Vagina (tissue), 2 donors: Measurements from ENCODE around the gene ABLIM2. TPM values are rescaled to one million over a fixed set of nuclear protein-coding genes. Genes with fewer than 3 reads are reported as not detected.

Experiments used
- DNase-seq, 2 donors: peaks; one replicate each; pipeline ENCODE4 v3.0.0-alpha.2; 2017; ENCODE audit errors: extremely low spot score in 2 of 2
- H3K27ac ChIP-seq: fragments of 200-600 bp; sonication (generic); one replicate; pipeline ENCODE4 v1.5.1; 2019
- H3K27me3 ChIP-seq: fragments of 200-600 bp; sonication (generic); one replicate; pipeline ENCODE4 v1.5.1; 2019
- H3K36me3 ChIP-seq, 2 donors: fragments of 200-600 bp; sonication (generic); one replicate each; pipeline ENCODE4 v1.5.1; 2017 to 2019
- H3K4me1 ChIP-seq: fragments of 200-600 bp; sonication (generic); one replicate; pipeline ENCODE4 v1.5.1; 2019
- H3K4me3 ChIP-seq, 2 donors: fragments of 200-600 bp; sonication (generic); 1 replicate in 1 of 2; 2 replicates in 1 of 2; pipeline ENCODE4 v1.5.1; 2016 to 2019
- H3K9me3 ChIP-seq: fragments of 200-600 bp; sonication (generic); one replicate; pipeline ENCODE4 v1.5.1; 2019
- POLR2A ChIP-seq, 2 donors: fragments of 450-650 bp; IDR thresholded peaks; one replicate each; pipeline ENCODE4 v1.6.1; 2017; ENCODE audit warnings: antibody characterized with exemption in 2 of 2, mild to moderate bottlenecking in 2 of 2, moderate library complexity in 2 of 2
- POLR2AphosphoS5 ChIP-seq, 2 donors: sonication (generic); formaldehyde crosslinking; IDR thresholded peaks; one replicate each; pipeline ENCODE4 v1.9.0; 2017; ENCODE audit warnings: antibody characterized with exemption in 2 of 2, mild to moderate bottlenecking in 2 of 2, low read depth in 1 of 2; ENCODE audit not compliant: insufficient read depth in 1 of 2
- intact Hi-C: fragments of 100-400 bp; cut with DNase I; formaldehyde crosslinking; loops from one replicate; pipeline ENCODE4 v1.15.1; 2023
- total RNA-seq: library from RNA; depleted of rRNA; stranded (reverse); fragments of >200 nt; gene quantifications from one replicate; pipeline ENCODE4 v1.2.3, GENCODE V29; 2016
- TF ChIP-seq, protein P1 (sequence below), 3 experiments: fragments of 450-650 bp in 2 of 3; fragments of 200-600 bp in 1 of 3; sonication (generic) in 1 of 3; IDR thresholded peaks; one replicate each; pipeline ENCODE4 v1.5.1; 2017 to 2019; ENCODE audit warnings: antibody characterized with exemption in 3 of 3, mild to moderate bottlenecking in 2 of 3, moderate library complexity in 2 of 3

The ABLIM2 gene
- total RNA-seq, 1 donor from 2014 or later = 15.5 TPM

GRCh38 chr4:8150152-8151090 lies 8.2 kb downstream of the ABLIM2 start:
- intact Hi-C loops = no loop called here
- no peak overlapping the region for H3K27ac ChIP-seq
- TF ChIP-seq POLR2A (IDR thresholded peaks at IDR 0.05) (no peak), POLR2AphosphoS5 (IDR thresholded peaks at IDR 0.05; ENCODE audit: insufficient read depth in 1 of 2, low read depth in 1 of 2) (no peak)
- TF ChIP-seq, protein P1, sequence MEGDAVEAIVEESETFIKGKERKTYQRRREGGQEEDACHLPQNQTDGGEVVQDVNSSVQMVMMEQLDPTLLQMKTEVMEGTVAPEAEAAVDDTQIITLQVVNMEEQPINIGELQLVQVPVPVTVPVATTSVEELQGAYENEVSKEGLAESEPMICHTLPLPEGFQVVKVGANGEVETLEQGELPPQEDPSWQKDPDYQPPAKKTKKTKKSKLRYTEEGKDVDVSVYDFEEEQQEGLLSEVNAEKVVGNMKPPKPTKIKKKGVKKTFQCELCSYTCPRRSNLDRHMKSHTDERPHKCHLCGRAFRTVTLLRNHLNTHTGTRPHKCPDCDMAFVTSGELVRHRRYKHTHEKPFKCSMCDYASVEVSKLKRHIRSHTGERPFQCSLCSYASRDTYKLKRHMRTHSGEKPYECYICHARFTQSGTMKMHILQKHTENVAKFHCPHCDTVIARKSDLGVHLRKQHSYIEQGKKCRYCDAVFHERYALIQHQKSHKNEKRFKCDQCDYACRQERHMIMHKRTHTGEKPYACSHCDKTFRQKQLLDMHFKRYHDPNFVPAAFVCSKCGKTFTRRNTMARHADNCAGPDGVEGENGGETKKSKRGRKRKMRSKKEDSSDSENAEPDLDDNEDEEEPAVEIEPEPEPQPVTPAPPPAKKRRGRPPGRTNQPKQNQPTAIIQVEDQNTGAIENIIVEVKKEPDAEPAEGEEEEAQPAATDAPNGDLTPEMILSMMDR (IDR thresholded peaks at IDR 0.05) = no peak
- no peaks in the 10 kb centered on the region for H3K9me3 ChIP-seq
- no peaks in the 10 kb centered on the region for H3K4me1 ChIP-seq
- no peaks in the 10 kb centered on the region for H3K36me3 ChIP-seq
- DNase-seq = no peak
- H3K4me3 ChIP-seq = no peak overlapping the region
- H3K27me3 ChIP-seq = no peaks in the 10 kb centered on the region

GRCh38 chr4:8149664-8150063 lies 8.9 kb downstream of the ABLIM2 start:
- Histone ChIP-seq H3K36me3 (no peaks in the 10 kb centered on the region), H3K4me3 (no peak overlapping the region), H3K27me3 (no peaks in the 10 kb centered on the region), H3K4me1 (peaks cover 3% of the 10 kb centered on the region), H3K9me3 (no peaks in the 10 kb centered on the region), H3K27ac (no peak overlapping the region)
- TF ChIP-seq POLR2AphosphoS5 (IDR thresholded peaks at IDR 0.05; ENCODE audit: insufficient read depth in 1 of 2, low read depth in 1 of 2) (no peak), POLR2A (IDR thresholded peaks at IDR 0.05) (no peak)
- TF ChIP-seq, protein P1 (IDR thresholded peaks at IDR 0.05) = no peak
- no peak for DNase-seq
- intact Hi-C loops = no loop called here

GRCh38 chr4:8148785-8149435 lies 9.7 kb downstream of the ABLIM2 start:
- Histone ChIP-seq H3K4me1 (peaks cover 11% of the 10 kb centered on the region), H3K4me3 (no peak overlapping the region), H3K36me3 (no peaks in the 10 kb centered on the region), H3K27me3 (no peaks in the 10 kb centered on the region), H3K27ac (no peak overlapping the region), H3K9me3 (no peaks in the 10 kb centered on the region)
- TF ChIP-seq POLR2A (IDR thresholded peaks at IDR 0.05) = no peak
- no peak for TF ChIP-seq POLR2AphosphoS5 (IDR thresholded peaks at IDR 0.05; ENCODE audit: insufficient read depth in 1 of 2, low read depth in 1 of 2)
- TF ChIP-seq, protein P1 (IDR thresholded peaks at IDR 0.05) = no peak
- DNase-seq = no peak
- intact Hi-C loops = no loop called here

DNA sequence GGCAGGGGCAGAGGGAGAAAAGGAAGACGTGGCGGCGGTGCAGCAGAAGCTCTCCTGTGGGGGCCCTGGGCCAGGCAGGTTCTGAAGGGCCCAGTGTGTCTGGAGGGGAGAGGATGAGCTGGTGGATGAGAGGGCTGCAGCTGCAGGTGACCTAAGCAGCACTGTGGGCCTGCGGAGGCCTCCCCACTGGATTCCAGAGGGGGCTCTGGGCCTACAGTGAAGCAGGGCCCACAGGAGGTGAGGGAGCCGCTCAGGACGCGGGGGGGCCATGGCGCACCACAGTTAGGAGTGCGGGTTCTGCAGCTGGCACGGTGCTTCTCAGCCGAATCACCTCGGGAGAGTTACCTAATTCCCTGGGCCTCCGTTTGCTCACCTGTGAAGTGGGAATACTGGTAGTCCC lies 10.5 kb downstream of the ABLIM2 start:
- no peaks in the 10 kb centered on the region for H3K9me3 ChIP-seq
- intact Hi-C loops = no loop called here
- H3K27me3 ChIP-seq = no peaks in the 10 kb centered on the region
- no peak overlapping the region for H3K4me3 ChIP-seq
- H3K4me1 ChIP-seq = peaks cover 14% of the 10 kb centered on the region
- TF ChIP-seq, protein P1 (IDR thresholded peaks at IDR 0.05) = no peak
- TF ChIP-seq POLR2A (IDR thresholded peaks at IDR 0.05) (no peak), POLR2AphosphoS5 (IDR thresholded peaks at IDR 0.05; ENCODE audit: insufficient read depth in 1 of 2, low read depth in 1 of 2) (no peak)
- no peak overlapping the region for H3K27ac ChIP-seq
- no peak for DNase-seq
- H3K36me3 ChIP-seq = no peaks in the 10 kb centered on the region
